H9 (cell line): ENCODE data around the gene EDA2R. TPM values are rescaled to one million over a fixed set of nuclear protein-coding genes. Genes with fewer than 3 reads are reported as not detected.

ENCODE experiments used
- DNase-seq: peaks from one replicate; pipeline ENCODE4 v3.0.0-alpha.2; 2017
- H2AFZ ChIP-seq: one replicate; pipeline ENCODE4 v1.6.1; 2013; ENCODE audit warnings: mild to moderate bottlenecking, low read length, control low read depth, moderate library complexity
- H2AK5ac ChIP-seq: 2 replicates; pipeline ENCODE4 v1.6.1; 2013; ENCODE audit warnings: low read length, control low read depth, mixed read lengths; ENCODE audit not compliant: insufficient read length
- H2BK120ac ChIP-seq: one replicate; pipeline ENCODE4 v1.6.1; 2013; ENCODE audit warnings: low read depth, mild to moderate bottlenecking, low read length, control low read depth, inconsistent platforms; ENCODE audit not compliant: poor library complexity, severe bottlenecking
- H2BK12ac ChIP-seq: 2 replicates; pipeline ENCODE4 v1.6.1; 2013; ENCODE audit warnings: low read length, control low read depth, mixed read lengths, low read depth; ENCODE audit not compliant: insufficient read length
- H2BK15ac ChIP-seq: 2 replicates; pipeline ENCODE4 v1.6.1; 2013; ENCODE audit warnings: low read depth, low read length, control low read depth
- H2BK20ac ChIP-seq: one replicate; pipeline ENCODE4 v1.6.1; 2013; ENCODE audit warnings: low read depth, mild to moderate bottlenecking, low read length, control low read depth, inconsistent platforms; ENCODE audit not compliant: poor library complexity, severe bottlenecking
- H2BK5ac ChIP-seq: 2 replicates; pipeline ENCODE4 v1.6.1; 2013; ENCODE audit warnings: low read length, control low read depth, mixed read lengths; ENCODE audit not compliant: insufficient read length
- H3K14ac ChIP-seq: 2 replicates; pipeline ENCODE4 v1.6.1; 2013; ENCODE audit warnings: low read length, control low read depth; ENCODE audit not compliant: insufficient read depth
- H3K18ac ChIP-seq: 2 replicates; pipeline ENCODE4 v1.6.1; 2013; ENCODE audit warnings: low read depth, mild to moderate bottlenecking, mixed read lengths, low read length, control low read depth; ENCODE audit not compliant: insufficient read length
- H3K23ac ChIP-seq: 2 replicates; pipeline ENCODE4 v1.6.1; 2013; ENCODE audit warnings: low read length, control low read depth, mixed read lengths, low read depth; ENCODE audit not compliant: insufficient read length
- H3K23me2 ChIP-seq: 2 replicates; pipeline ENCODE4 v1.6.1; 2013; ENCODE audit warnings: low read depth, mild to moderate bottlenecking, mixed read lengths, low read length, control low read depth; ENCODE audit not compliant: insufficient read length, poor library complexity, severe bottlenecking
- H3K27ac ChIP-seq: 2 replicates; pipeline ENCODE4 v1.5.1; 2013; ENCODE audit warnings: low read length, control low read depth, mixed read lengths, low read depth; ENCODE audit not compliant: insufficient read length
- H3K27me3 ChIP-seq: 2 replicates; pipeline ENCODE4 v1.6.1; 2013; ENCODE audit warnings: low read length, control low read depth, inconsistent platforms; ENCODE audit not compliant: insufficient read depth
- H3K4ac ChIP-seq: 2 replicates; pipeline ENCODE4 v1.6.1; 2013; ENCODE audit warnings: low read depth, mild to moderate bottlenecking, control low read depth, inconsistent platforms, low read length, moderate library complexity
- H3K4me1 ChIP-seq: 2 replicates; pipeline ENCODE4 v1.6.1; 2013; ENCODE audit warnings: low read length, control low read depth, inconsistent platforms; ENCODE audit not compliant: insufficient read depth
- H3K4me2 ChIP-seq: 2 replicates; pipeline ENCODE4 v1.6.1; 2013; ENCODE audit warnings: low read length, control low read depth, mixed read lengths; ENCODE audit not compliant: insufficient read length, insufficient read depth
- H3K56ac ChIP-seq: 2 replicates; pipeline ENCODE4 v1.6.1; 2013; ENCODE audit warnings: low read depth, mild to moderate bottlenecking, mixed read lengths, low read length, control low read depth; ENCODE audit not compliant: insufficient read length
- H3K79me1 ChIP-seq: 2 replicates; pipeline ENCODE4 v1.6.1; 2013; ENCODE audit warnings: low read depth, mild to moderate bottlenecking, moderate library complexity, low read length, control low read depth, inconsistent platforms; ENCODE audit not compliant: insufficient read depth, poor library complexity, severe bottlenecking
- H3K79me2 ChIP-seq: 2 replicates; pipeline ENCODE4 v1.6.1; 2013; ENCODE audit warnings: low read length, control low read depth, inconsistent platforms; ENCODE audit not compliant: insufficient read depth
- H3K9ac ChIP-seq: 2 replicates; pipeline ENCODE4 v1.6.1; 2013; ENCODE audit warnings: low read length, control low read depth, mixed read lengths; ENCODE audit not compliant: insufficient read length; ENCODE audit errors: extremely low read depth
- H3K9me3 ChIP-seq: one replicate; pipeline ENCODE4 v1.6.1; 2013; ENCODE audit warnings: low read depth, low read length, inconsistent platforms; ENCODE audit not compliant: control insufficient read depth
- H3T11ph ChIP-seq: one replicate; pipeline ENCODE4 v1.6.1; 2013; ENCODE audit warnings: mild to moderate bottlenecking, low read length, control low read depth, inconsistent platforms
- H4K20me1 ChIP-seq: one replicate; pipeline ENCODE4 v1.6.1; 2013; ENCODE audit not compliant: control insufficient read depth, insufficient read length, insufficient read depth
- H4K5ac ChIP-seq: 2 replicates; pipeline ENCODE4 v1.6.1; 2013; ENCODE audit warnings: low read depth, mild to moderate bottlenecking, mixed read lengths, low read length, control low read depth; ENCODE audit not compliant: insufficient read length
- H4K8ac ChIP-seq: replicated peaks from 2 replicates; pipeline ENCODE4 v1.6.1; 2013; ENCODE audit warnings: low read length, control low read depth, mixed read lengths, low read depth; ENCODE audit not compliant: insufficient read length
- H4K91ac ChIP-seq: 2 replicates; pipeline ENCODE4 v1.6.1; 2013; ENCODE audit warnings: low read depth, mild to moderate bottlenecking, moderate library complexity, mixed read lengths, low read length, control low read depth; ENCODE audit not compliant: insufficient read length
- H3K27ac Mint-ChIP-seq, 3 experiments: 2 replicates in 2 of 3; 3 replicates in 1 of 3; pipeline ENCODE4 v1.8.0; 2020 to 2021; ENCODE audit warnings: mixed read lengths in 3 of 3, mild to moderate bottlenecking in 1 of 3, moderate library complexity in 1 of 3
- H3K27me3 Mint-ChIP-seq: 2 replicates; pipeline ENCODE4 v1.8.0; 2021; ENCODE audit warnings: low read depth, mild to moderate bottlenecking, moderate library complexity, mixed read lengths
- H3K36me3 Mint-ChIP-seq, 3 experiments: 2 replicates in 2 of 3; 3 replicates in 1 of 3; pipeline ENCODE4 v1.8.0; 2020 to 2021; ENCODE audit warnings: low read depth in 3 of 3, mixed read lengths in 3 of 3; ENCODE audit not compliant: insufficient read depth in 1 of 3
- H3K4me1 Mint-ChIP-seq, 2 experiments: 2 replicates each; pipeline ENCODE4 v1.8.0; 2020; ENCODE audit warnings: mixed read lengths in 2 of 2
- H3K4me3 Mint-ChIP-seq, 2 experiments: 2 replicates in 1 of 2; 3 replicates in 1 of 2; pipeline ENCODE4 v1.8.0; 2020 to 2021; ENCODE audit warnings: mild to moderate bottlenecking in 2 of 2, mixed read lengths in 2 of 2, moderate library complexity in 1 of 2
- H3K9me3 Mint-ChIP-seq, 2 experiments: 2 replicates in 1 of 2; 3 replicates in 1 of 2; pipeline ENCODE4 v1.8.0; 2020; ENCODE audit warnings: mild to moderate bottlenecking in 2 of 2, mixed read lengths in 2 of 2, moderate library complexity in 1 of 2
- WGBS: extraction: QIAGEN DNeasy Blood & Tissue Kit; methylation state at CpG from one replicate; pipeline ENCODE4 v1.1.7; 2013; ENCODE audit warnings: missing lambda C conversion rate, low lambda C conversion rate, mixed read lengths; ENCODE audit not compliant: insufficient read length; ENCODE audit errors: extremely low coverage; 5-methylcytosine and 5-hydroxymethylcytosine counted together
- total RNA-seq: library from RNA; stranded (reverse); gene quantifications from 2 replicates; pipeline ENCODE4 v1.2.1, GENCODE V29; 2021
- TF ChIP-seq, protein P1 (sequence below): fragments of 200-600 bp; sonication (generic); conservative IDR thresholded peaks from 3 replicates; pipeline ENCODE4 v1.8.0; 2021; ENCODE audit warnings: antibody characterized with exemption, mild to moderate bottlenecking

The EDA2R gene
- total RNA-seq, 1 experiment from 2014 or later, result 6.6 TPM

DNA sequence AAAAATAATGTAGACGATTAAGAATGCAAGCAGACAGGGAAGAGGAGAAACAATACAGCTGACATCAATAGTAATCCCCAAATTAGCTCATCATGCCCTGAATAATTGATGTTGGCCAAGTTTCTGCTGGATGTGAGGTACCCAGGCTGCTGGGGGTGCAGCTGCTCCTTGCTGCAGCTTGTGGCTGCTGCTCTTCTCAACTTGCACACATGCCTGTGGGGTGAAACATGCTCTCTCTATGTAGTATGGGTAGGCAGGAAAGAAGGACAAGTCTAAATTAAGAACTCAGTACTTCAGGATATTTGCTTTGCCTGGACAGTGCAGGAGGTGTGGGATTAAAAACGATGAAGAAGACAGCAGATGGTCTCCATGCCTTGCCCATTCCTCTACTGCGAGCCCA, 16.7 kb downstream of the EDA2R start:
- H2AFZ ChIP-seq, result no peak overlapping the region
- no CpG with 5 or more reads among the region's 3 CpGs for WGBS
- no peak overlapping the region for H3K4ac ChIP-seq
- no peak overlapping the region for H2BK20ac ChIP-seq
- no peaks in the 10 kb centered on the region for H3K4me1 ChIP-seq
- TF ChIP-seq, protein P1, sequence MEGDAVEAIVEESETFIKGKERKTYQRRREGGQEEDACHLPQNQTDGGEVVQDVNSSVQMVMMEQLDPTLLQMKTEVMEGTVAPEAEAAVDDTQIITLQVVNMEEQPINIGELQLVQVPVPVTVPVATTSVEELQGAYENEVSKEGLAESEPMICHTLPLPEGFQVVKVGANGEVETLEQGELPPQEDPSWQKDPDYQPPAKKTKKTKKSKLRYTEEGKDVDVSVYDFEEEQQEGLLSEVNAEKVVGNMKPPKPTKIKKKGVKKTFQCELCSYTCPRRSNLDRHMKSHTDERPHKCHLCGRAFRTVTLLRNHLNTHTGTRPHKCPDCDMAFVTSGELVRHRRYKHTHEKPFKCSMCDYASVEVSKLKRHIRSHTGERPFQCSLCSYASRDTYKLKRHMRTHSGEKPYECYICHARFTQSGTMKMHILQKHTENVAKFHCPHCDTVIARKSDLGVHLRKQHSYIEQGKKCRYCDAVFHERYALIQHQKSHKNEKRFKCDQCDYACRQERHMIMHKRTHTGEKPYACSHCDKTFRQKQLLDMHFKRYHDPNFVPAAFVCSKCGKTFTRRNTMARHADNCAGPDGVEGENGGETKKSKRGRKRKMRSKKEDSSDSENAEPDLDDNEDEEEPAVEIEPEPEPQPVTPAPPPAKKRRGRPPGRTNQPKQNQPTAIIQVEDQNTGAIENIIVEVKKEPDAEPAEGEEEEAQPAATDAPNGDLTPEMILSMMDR, result no peak
- peaks cover 73 to 88% of the 10 kb centered on the region in 2 experiments for H3K9me3 Mint-ChIP-seq
- H3K27me3 ChIP-seq, result no peaks in the 10 kb centered on the region
- H2BK12ac ChIP-seq, result no peak overlapping the region
- H3K27me3 Mint-ChIP-seq, result no peaks in the 10 kb centered on the region
- H3K79me2 ChIP-seq, result no peaks in the 10 kb centered on the region
- no peak overlapping the region for H4K5ac ChIP-seq
- no peak overlapping the region for H3K56ac ChIP-seq
- no peak overlapping the region for H3T11ph ChIP-seq
- no peak overlapping the region for H3K9ac ChIP-seq
- no peaks in the 10 kb centered on the region for H3K23me2 ChIP-seq
- H3K79me1 ChIP-seq, result no peaks in the 10 kb centered on the region
- peaks cover 24% of the 10 kb centered on the region for H3K9me3 ChIP-seq
- no peak overlapping the region for H2BK15ac ChIP-seq
- H3K27ac ChIP-seq, result no peak overlapping the region
- H4K20me1 ChIP-seq, result no peaks in the 10 kb centered on the region
- no peak overlapping the region for H2BK5ac ChIP-seq
- H3K14ac ChIP-seq, result no peak overlapping the region
- H4K8ac ChIP-seq, result no peak overlapping the region
- peaks cover 12 to 21% (median 12%) of the 10 kb centered on the region in 3 experiments for H3K36me3 Mint-ChIP-seq
- DNase-seq, result no peak
- H3K4me2 ChIP-seq, result no peak overlapping the region
- no peak overlapping the region for H4K91ac ChIP-seq
- H2BK120ac ChIP-seq, result no peak overlapping the region
- no peak overlapping the region for H3K4me3 Mint-ChIP-seq
- no peak overlapping the region for H3K23ac ChIP-seq
- H2AK5ac ChIP-seq, result no peak overlapping the region
- H3K27ac Mint-ChIP-seq, result no peak overlapping the region
- peaks cover 0 to 5% of the 10 kb centered on the region in 2 experiments; a peak in 2 of 4 replicates for H3K4me1 Mint-ChIP-seq
- H3K18ac ChIP-seq, result no peak overlapping the region
